Liver (tissue), 9 donors: Measurements from ENCODE around the gene COL9A3. TPM values are rescaled to one million over a fixed set of nuclear protein-coding genes. Genes with fewer than 3 reads are reported as not detected.

Experiments used
- DNase-seq: peaks from one replicate; pipeline ENCODE4 v3.0.0-alpha.2; 2017; ENCODE audit warnings: low spot score
- H3K27ac ChIP-seq, 2 donors: one replicate each; pipeline ENCODE4 v1.7.0; 2013; ENCODE audit warnings: inconsistent platforms in 2 of 2, low read length in 2 of 2, control low read depth in 1 of 2, low read depth in 1 of 2, mild to moderate bottlenecking in 1 of 2
- H3K27me3 ChIP-seq, 4 donors: one replicate each; pipeline versions ENCODE4 v1.6.1 to v1.7.0; 2013; ENCODE audit warnings: low read length in 3 of 4, inconsistent platforms in 1 of 4, mild to moderate bottlenecking in 1 of 4, moderate library complexity in 1 of 4; ENCODE audit not compliant: control insufficient read depth in 4 of 4, insufficient read depth in 4 of 4
- H3K36me3 ChIP-seq, 4 donors: one replicate each; pipeline versions ENCODE4 v1.6.1 to v1.7.0; 2013; ENCODE audit warnings: low read length in 3 of 4, mild to moderate bottlenecking in 3 of 4, low read depth in 1 of 4, moderate library complexity in 1 of 4; ENCODE audit not compliant: control insufficient read depth in 4 of 4, insufficient read depth in 3 of 4
- H3K4me1 ChIP-seq, 4 donors: one replicate each; pipeline versions ENCODE4 v1.6.1 to v1.7.0; 2013; ENCODE audit warnings: low read length in 3 of 4, mild to moderate bottlenecking in 3 of 4, moderate library complexity in 1 of 4; ENCODE audit not compliant: control insufficient read depth in 4 of 4, insufficient read depth in 4 of 4
- H3K4me3 ChIP-seq, 3 donors: one replicate each; pipeline versions ENCODE4 v1.6.1 to v1.7.0; 2013; ENCODE audit warnings: low read length in 3 of 3, control low read depth in 1 of 3, low read depth in 1 of 3, mild to moderate bottlenecking in 1 of 3
- H3K9ac ChIP-seq, 2 donors: one replicate each; pipeline ENCODE4 v1.7.0; 2013; ENCODE audit warnings: low read length in 2 of 2, mild to moderate bottlenecking in 2 of 2, moderate library complexity in 2 of 2, control low read depth in 1 of 2, low read depth in 1 of 2
- H3K9me3 ChIP-seq, 4 donors: one replicate each; pipeline versions ENCODE4 v1.6.1 to v1.7.0; 2013; ENCODE audit warnings: low read length in 3 of 4; ENCODE audit not compliant: control insufficient read depth in 4 of 4
- EGR1 ChIP-seq, 2 donors: IDR thresholded peaks; 2 replicates each; pipeline ENCODE4 v1.6.1; 2016 to 2018; ENCODE audit warnings: antibody characterized with exemption in 2 of 2, low read depth in 2 of 2
- FOXA1 ChIP-seq: IDR thresholded peaks from 2 replicates; pipeline ENCODE4 v1.6.1; 2016; ENCODE audit warnings: antibody characterized with exemption
- FOXA2 ChIP-seq: IDR thresholded peaks from 2 replicates; pipeline ENCODE4 v1.6.1; 2016; ENCODE audit warnings: antibody characterized with exemption
- GABPA ChIP-seq, 2 donors: IDR thresholded peaks in 1 of 2; conservative IDR thresholded peaks in 1 of 2; 2 replicates each; pipeline ENCODE4 v1.6.1; 2016; ENCODE audit warnings: antibody characterized with exemption in 2 of 2, mild to moderate bottlenecking in 1 of 2, moderate library complexity in 1 of 2
- HNF4A ChIP-seq, 2 donors: conservative IDR thresholded peaks; 2 replicates each; pipeline ENCODE4 v1.6.1; 2016; ENCODE audit warnings: antibody characterized with exemption in 2 of 2, mild to moderate bottlenecking in 2 of 2
- HNF4G ChIP-seq: IDR thresholded peaks from 2 replicates; pipeline ENCODE4 v1.6.1; 2016; ENCODE audit warnings: antibody characterized with exemption
- JUND ChIP-seq, 2 donors: IDR thresholded peaks; 2 replicates each; pipeline ENCODE4 v1.6.1; 2016; ENCODE audit warnings: antibody characterized with exemption in 2 of 2
- NR2F2 ChIP-seq: IDR thresholded peaks from 2 replicates; pipeline ENCODE4 v1.6.1; 2016; ENCODE audit warnings: antibody characterized with exemption
- RAD21 ChIP-seq, 2 donors: IDR thresholded peaks; 2 replicates each; pipeline ENCODE4 v1.6.1; 2016; ENCODE audit warnings: antibody characterized with exemption in 2 of 2, mild to moderate bottlenecking in 2 of 2
- RXRA ChIP-seq, 2 donors: IDR thresholded peaks; 2 replicates each; pipeline ENCODE4 v1.6.1; 2017 to 2018; ENCODE audit warnings: antibody characterized with exemption in 2 of 2, mild to moderate bottlenecking in 1 of 2
- TAF1 ChIP-seq: conservative IDR thresholded peaks from 2 replicates; pipeline ENCODE4 v1.6.1; 2016; ENCODE audit warnings: antibody characterized with exemption, mild to moderate bottlenecking
- YY1 ChIP-seq: IDR thresholded peaks from 2 replicates; pipeline ENCODE4 v1.6.1; 2016; ENCODE audit warnings: antibody characterized with exemption, mild to moderate bottlenecking
- WGBS: extraction: QIAGEN DNeasy Blood & Tissue Kit; methylation state at CpG from one replicate; pipeline ENCODE4 v1.1.7; 2013; 5-methylcytosine and 5-hydroxymethylcytosine counted together
- polyA plus RNA-seq, 2 donors: library from polyadenylated mRNA; stranded (reverse) in 1 of 2; unstranded in 1 of 2; fragments of 200-250 nt in 1 of 2; fragments of >200 nt in 1 of 2; fragmentation: Nextera tagmentation in 1 of 2; extraction: Ambion mirVana in 1 of 2; gene quantifications; one replicate each; pipeline versions ENCODE4 v1.2.1 to v1.2.3, GENCODE V29; 2013 to 2015
- total RNA-seq, 2 donors: library from RNA; depleted of rRNA; stranded (reverse); fragments of >200 nt; gene quantifications; one replicate each; pipeline ENCODE4 v1.2.3, GENCODE V29; 2014
- TF ChIP-seq, protein P1 (sequence below): IDR thresholded peaks from 2 replicates; pipeline ENCODE4 v1.6.1; 2016; ENCODE audit warnings: antibody characterized with exemption
- TF ChIP-seq, protein P2 (sequence below): IDR thresholded peaks from 2 replicates; pipeline ENCODE4 v1.6.1; 2016; ENCODE audit warnings: antibody characterized with exemption
- TF ChIP-seq, protein P3 (sequence below): fragments of 150-350 bp; IDR thresholded peaks from 2 replicates; pipeline ENCODE4 v1.5.1; 2017; ENCODE audit warnings: improper control_type of control experiment, low read depth, low read length; ENCODE audit not compliant: missing input control
- TF ChIP-seq, protein P4 (sequence below): IDR thresholded peaks from 2 replicates; pipeline ENCODE4 v1.6.1; 2016; ENCODE audit warnings: antibody characterized with exemption
- donor health status: healthy.
- donor health status: healthy.
- donor health status: healthy.
- donor health status: healthy.
- donor health status: healthy.

The COL9A3 gene
- total and polyA plus RNA-seq, 4 donors, result 0.92 to 2.0 (median 1.1) TPM

DNA sequence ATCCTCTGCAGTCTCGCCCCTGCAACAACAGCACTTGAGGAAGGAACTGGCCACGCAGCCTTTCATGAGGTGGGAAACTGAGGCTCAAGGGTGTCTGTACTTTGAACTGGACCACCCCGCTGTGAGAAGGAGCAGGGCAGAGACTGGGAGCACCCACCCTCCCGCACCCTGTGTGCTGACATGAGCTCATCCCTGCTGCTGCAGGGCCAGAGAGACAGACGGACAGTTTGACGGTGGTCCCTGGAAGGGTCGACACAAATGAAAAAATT lies 37.5 kb upstream of the COL9A3 start:
- DNase-seq, result no peak
- Histone ChIP-seq H3K4me1 (peaks cover 2 to 17% (median 8%) of the 10 kb centered on the region in 4 donors), H3K27ac (no peak overlapping the region), H3K36me3 (no peaks in the 10 kb centered on the region), H3K9me3 (no peaks in the 10 kb centered on the region), H3K9ac (no peak overlapping the region), H3K27me3 (no peaks in the 10 kb centered on the region), H3K4me3 (no peak overlapping the region)
- TF ChIP-seq HNF4A (conservative IDR thresholded peaks at IDR 0.05), result no peak
- 83% methylated on average over 7 of the region's 7 CpGs for WGBS

DNA sequence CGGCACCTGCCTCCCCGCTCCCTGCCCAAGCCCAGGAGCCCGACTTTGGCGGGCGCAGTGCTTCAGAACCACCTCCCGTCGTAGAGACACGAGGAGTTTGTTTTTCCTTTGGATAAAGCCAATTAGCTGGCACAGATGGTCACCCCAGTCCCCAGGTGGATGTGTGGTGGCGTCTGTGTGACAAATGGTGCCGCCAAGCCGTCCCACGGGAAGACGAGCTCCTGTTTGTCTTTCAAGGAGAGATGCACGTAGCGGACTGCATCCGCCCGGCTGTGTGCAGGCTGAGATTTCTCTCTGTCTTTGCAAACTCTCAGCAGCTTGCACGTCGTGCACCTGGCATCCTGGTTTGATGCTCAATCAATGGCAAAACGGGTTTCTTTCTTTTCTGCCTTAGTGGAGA lies 36.6 kb upstream of the COL9A3 start:
- Histone ChIP-seq H3K9me3 (no peaks in the 10 kb centered on the region), H3K4me3 (no peak overlapping the region), H3K27me3 (no peaks in the 10 kb centered on the region), H3K9ac (no peak overlapping the region), H3K36me3 (no peaks in the 10 kb centered on the region), H3K27ac (no peak overlapping the region), H3K4me1 (peaks cover 0 to 9% (median 4%) of the 10 kb centered on the region in 4 donors)
- 75% methylated on average over 20 of the region's 20 CpGs for WGBS
- DNase-seq, result no peak
- TF ChIP-seq FOXA1, result no peak
- no peak for TF ChIP-seq JUND (IDR thresholded peaks at IDR 0.05)
- TF ChIP-seq HNF4A (conservative IDR thresholded peaks at IDR 0.05), result no peak
- TF ChIP-seq RAD21 (IDR thresholded peaks at IDR 0.05), result no peak
- no peak for TF ChIP-seq FOXA2
- TF ChIP-seq TAF1, result no peak
- TF ChIP-seq, protein P1, sequence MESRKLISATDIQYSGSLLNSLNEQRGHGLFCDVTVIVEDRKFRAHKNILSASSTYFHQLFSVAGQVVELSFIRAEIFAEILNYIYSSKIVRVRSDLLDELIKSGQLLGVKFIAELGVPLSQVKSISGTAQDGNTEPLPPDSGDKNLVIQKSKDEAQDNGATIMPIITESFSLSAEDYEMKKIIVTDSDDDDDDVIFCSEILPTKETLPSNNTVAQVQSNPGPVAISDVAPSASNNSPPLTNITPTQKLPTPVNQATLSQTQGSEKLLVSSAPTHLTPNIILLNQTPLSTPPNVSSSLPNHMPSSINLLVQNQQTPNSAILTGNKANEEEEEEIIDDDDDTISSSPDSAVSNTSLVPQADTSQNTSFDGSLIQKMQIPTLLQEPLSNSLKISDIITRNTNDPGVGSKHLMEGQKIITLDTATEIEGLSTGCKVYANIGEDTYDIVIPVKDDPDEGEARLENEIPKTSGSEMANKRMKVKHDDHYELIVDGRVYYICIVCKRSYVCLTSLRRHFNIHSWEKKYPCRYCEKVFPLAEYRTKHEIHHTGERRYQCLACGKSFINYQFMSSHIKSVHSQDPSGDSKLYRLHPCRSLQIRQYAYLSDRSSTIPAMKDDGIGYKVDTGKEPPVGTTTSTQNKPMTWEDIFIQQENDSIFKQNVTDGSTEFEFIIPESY, result no peak
- TF ChIP-seq, protein P2, sequence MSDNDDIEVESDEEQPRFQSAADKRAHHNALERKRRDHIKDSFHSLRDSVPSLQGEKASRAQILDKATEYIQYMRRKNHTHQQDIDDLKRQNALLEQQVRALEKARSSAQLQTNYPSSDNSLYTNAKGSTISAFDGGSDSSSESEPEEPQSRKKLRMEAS, result no peak
- no peak for TF ChIP-seq HNF4G
- TF ChIP-seq EGR1 (IDR thresholded peaks at IDR 0.05; ENCODE audit: low read depth in 2 of 2), result no peak
- TF ChIP-seq NR2F2, result no peak
- TF ChIP-seq, protein P3, sequence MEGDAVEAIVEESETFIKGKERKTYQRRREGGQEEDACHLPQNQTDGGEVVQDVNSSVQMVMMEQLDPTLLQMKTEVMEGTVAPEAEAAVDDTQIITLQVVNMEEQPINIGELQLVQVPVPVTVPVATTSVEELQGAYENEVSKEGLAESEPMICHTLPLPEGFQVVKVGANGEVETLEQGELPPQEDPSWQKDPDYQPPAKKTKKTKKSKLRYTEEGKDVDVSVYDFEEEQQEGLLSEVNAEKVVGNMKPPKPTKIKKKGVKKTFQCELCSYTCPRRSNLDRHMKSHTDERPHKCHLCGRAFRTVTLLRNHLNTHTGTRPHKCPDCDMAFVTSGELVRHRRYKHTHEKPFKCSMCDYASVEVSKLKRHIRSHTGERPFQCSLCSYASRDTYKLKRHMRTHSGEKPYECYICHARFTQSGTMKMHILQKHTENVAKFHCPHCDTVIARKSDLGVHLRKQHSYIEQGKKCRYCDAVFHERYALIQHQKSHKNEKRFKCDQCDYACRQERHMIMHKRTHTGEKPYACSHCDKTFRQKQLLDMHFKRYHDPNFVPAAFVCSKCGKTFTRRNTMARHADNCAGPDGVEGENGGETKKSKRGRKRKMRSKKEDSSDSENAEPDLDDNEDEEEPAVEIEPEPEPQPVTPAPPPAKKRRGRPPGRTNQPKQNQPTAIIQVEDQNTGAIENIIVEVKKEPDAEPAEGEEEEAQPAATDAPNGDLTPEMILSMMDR, result no peak
- no peak for TF ChIP-seq GABPA (IDR thresholded peaks at IDR 0.05 in 1 of 2, conservative IDR thresholded peaks at IDR 0.05 in 1 of 2)
- TF ChIP-seq YY1, result no peak

DNA sequence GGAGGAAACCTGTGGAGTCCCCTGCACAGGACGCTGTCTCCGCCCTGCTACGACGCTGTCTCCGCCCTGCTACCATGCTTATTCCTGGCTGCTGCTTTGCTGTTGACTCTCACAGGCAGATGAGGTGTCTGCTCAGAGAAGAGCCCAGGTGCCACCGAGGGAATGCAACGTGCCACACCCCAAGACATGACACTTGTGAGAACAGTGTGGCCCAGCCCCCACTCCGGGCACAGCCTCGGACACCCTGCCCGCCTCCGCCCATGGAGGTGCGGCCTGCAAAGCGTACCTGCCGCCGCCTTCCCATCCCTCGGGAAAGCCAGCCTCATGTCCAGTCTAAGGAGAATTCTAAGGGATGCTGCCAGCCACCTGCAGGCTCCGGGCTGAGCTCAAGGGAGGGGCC lies 36.2 kb upstream of the COL9A3 start:
- Histone ChIP-seq H3K4me3 (no peak overlapping the region), H3K9ac (no peak overlapping the region), H3K27ac (no peak overlapping the region), H3K4me1 (peaks cover 0 to 8% (median 2%) of the 10 kb centered on the region in 4 donors), H3K27me3 (no peaks in the 10 kb centered on the region), H3K9me3 (no peaks in the 10 kb centered on the region), H3K36me3 (no peaks in the 10 kb centered on the region)
- WGBS, result 78% methylated on average over 17 of the region's 17 CpGs
- no peak for DNase-seq
- TF ChIP-seq, protein P4, sequence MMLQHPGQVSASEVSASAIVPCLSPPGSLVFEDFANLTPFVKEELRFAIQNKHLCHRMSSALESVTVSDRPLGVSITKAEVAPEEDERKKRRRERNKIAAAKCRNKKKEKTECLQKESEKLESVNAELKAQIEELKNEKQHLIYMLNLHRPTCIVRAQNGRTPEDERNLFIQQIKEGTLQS, result no peak
- TF ChIP-seq RXRA (IDR thresholded peaks at IDR 0.05) (no peak), RAD21 (IDR thresholded peaks at IDR 0.05) (no peak), TAF1 (no peak)
